Keratinocyte (primary cell): Measurements from ENCODE around the gene CKM. TPM values are rescaled to one million over a fixed set of nuclear protein-coding genes. Genes with fewer than 3 reads are reported as not detected.

Experiments used
- DNase-seq: peaks from one replicate; pipeline ENCODE4 v3.0.0-alpha.2; 2011; ENCODE audit warnings: low read depth, missing footprints, low spot score
- FAIRE-seq: peaks from 2 replicates; lab custom pipeline; 2011; peaks lifted over from hg19 to GRCh38; lab: Jason Lieb, UNC
- H2AFZ ChIP-seq: 2 replicates; pipeline ENCODE4 v1.6.0; 2012; ENCODE audit warnings: low read length, control low read depth, inconsistent platforms; ENCODE audit not compliant: control insufficient read depth
- H3K27ac ChIP-seq: 2 replicates; pipeline ENCODE4 v1.5.1; 2011; ENCODE audit warnings: low read length; ENCODE audit not compliant: control insufficient read depth, insufficient read depth
- H3K27me3 ChIP-seq: 3 replicates; pipeline ENCODE4 v1.6.0; 2011; ENCODE audit warnings: low read length; ENCODE audit not compliant: control insufficient read depth, insufficient read depth; ENCODE audit errors: extremely low read depth
- H3K36me3 ChIP-seq, 2 experiments: 2 replicates in 1 of 2; 3 replicates in 1 of 2; pipeline ENCODE4 v1.5.1; 2011; ENCODE audit warnings: low read length in 2 of 2, mild to moderate bottlenecking in 1 of 2; ENCODE audit not compliant: control insufficient read depth in 2 of 2, insufficient read depth in 2 of 2; ENCODE audit errors: extremely low read depth in 1 of 2
- H3K4me1 ChIP-seq: 3 replicates; pipeline ENCODE4 v1.5.1; 2011; ENCODE audit warnings: low read length; ENCODE audit not compliant: control insufficient read depth, insufficient read depth; ENCODE audit errors: extremely low read depth
- H3K4me2 ChIP-seq: 3 replicates; pipeline ENCODE4 v1.6.0; 2011; ENCODE audit warnings: low read depth, low read length; ENCODE audit not compliant: control insufficient read depth, insufficient read depth; ENCODE audit errors: extremely low read depth
- H3K4me3 ChIP-seq, 3 experiments: fragments of 200-600 bp in 1 of 3; sonication (generic) in 1 of 3; 2 replicates in 2 of 3; 3 replicates in 1 of 3; pipeline ENCODE4 v1.5.1; 2011 to 2016; ENCODE audit warnings: low read length in 3 of 3, mild to moderate bottlenecking in 3 of 3, control low read depth in 2 of 3, inconsistent platforms in 1 of 3, low read depth in 1 of 3, mixed read lengths in 1 of 3, mixed run types in 1 of 3, moderate library complexity in 1 of 3; ENCODE audit not compliant: control insufficient read depth in 2 of 3, insufficient read depth in 2 of 3; ENCODE audit errors: extremely low read depth in 1 of 3
- H3K79me2 ChIP-seq: 2 replicates; pipeline ENCODE4 v1.6.0; 2012; ENCODE audit warnings: low read length; ENCODE audit not compliant: control insufficient read depth, insufficient read depth
- H3K9ac ChIP-seq: 3 replicates; pipeline ENCODE4 v1.6.0; 2011; ENCODE audit warnings: low read length; ENCODE audit not compliant: control insufficient read depth, insufficient read depth; ENCODE audit errors: extremely low read depth
- H3K9me1 ChIP-seq: 3 replicates; pipeline ENCODE4 v1.6.0; 2011; ENCODE audit warnings: low read length; ENCODE audit not compliant: control insufficient read depth, insufficient read depth; ENCODE audit errors: extremely low read depth
- H3K9me3 ChIP-seq: 2 replicates; pipeline ENCODE4 v1.5.1; 2012; ENCODE audit warnings: low read depth, low read length; ENCODE audit not compliant: control insufficient read depth
- H4K20me1 ChIP-seq: 3 replicates; pipeline ENCODE4 v1.6.0; 2011; ENCODE audit warnings: low read length; ENCODE audit not compliant: control insufficient read depth, insufficient read depth; ENCODE audit errors: extremely low read depth
- CTCF ChIP-seq, 3 experiments: IDR thresholded peaks in 1 of 3; conservative IDR thresholded peaks in 1 of 3; optimal IDR thresholded peaks in 1 of 3; 2 replicates in 2 of 3; 3 replicates in 1 of 3; pipeline versions ENCODE3 to v1.5.1; 2011; ENCODE audit warnings: low read length in 3 of 3, mild to moderate bottlenecking in 3 of 3, moderate library complexity in 2 of 3, control low read depth in 1 of 3, inconsistent platforms in 1 of 3; ENCODE audit not compliant: insufficient read depth in 2 of 3; ENCODE audit errors: extremely low read depth in 1 of 3
- EZH2 ChIP-seq: IDR thresholded peaks from one replicate; pipeline ENCODE4 v1.6.1; 2012; ENCODE audit warnings: inconsistent platforms, mild to moderate bottlenecking, low read length, moderate library complexity
- dilution Hi-C: fragments of 300-500 bp; cut with MboI; formaldehyde crosslinking; loops from one replicate; pipeline ENCODE4 v1.7.0; 2020; ENCODE audit warnings: low sequenced_read_pairs; ENCODE audit not compliant: extremely low pct_ligation_motif_present
- polyA plus RNA-seq, 5 experiments: library from polyadenylated mRNA; depleted of rRNA in 3 of 5; stranded (reverse) in 3 of 5; stranded (forward) in 1 of 5; unstranded in 1 of 5; fragments of >200 nt; gene quantifications; 1 replicate in 1 of 5; 2 replicates in 3 of 5; 3 replicates in 1 of 5; pipeline versions ENCODE4 v1.2.1 to v1.2.3, GENCODE V29; 2011 to 2012; ENCODE audit warnings: missing spikeins in 2 of 5, low read depth in 1 of 5, low replicate concordance in 1 of 5

Gene CKM
- polyA plus RNA-seq, 1 donor (not counting 4 experiments of a cell fraction or from before 2014, with no cell fraction given), result not detected

- DNase-seq, result no peak
- no peaks in the 10 kb centered on the region for H4K20me1 ChIP-seq
- no peaks in the 10 kb centered on the region for H3K9me1 ChIP-seq
- FAIRE-seq, result no peak
- no peaks in the 10 kb centered on the region for H3K9me3 ChIP-seq
- no peak overlapping the region for H3K4me3 ChIP-seq
- H3K27me3 ChIP-seq, result peaks cover 10% of the 10 kb centered on the region
- no peaks in the 10 kb centered on the region for H3K4me1 ChIP-seq
- H3K27ac ChIP-seq, result no peak overlapping the region
- H3K4me2 ChIP-seq, result no peak overlapping the region
- H3K9ac ChIP-seq, result no peak overlapping the region
- no peak overlapping the region for H2AFZ ChIP-seq
- no peaks in the 10 kb centered on the region for H3K79me2 ChIP-seq
- H3K36me3 ChIP-seq, result no peaks in the 10 kb centered on the region
- dilution Hi-C loops, result no loop called here
- TF ChIP-seq CTCF (optimal IDR thresholded peaks at IDR 0.05 in 1 of 3, IDR thresholded peaks at IDR 0.05 in 1 of 3, conservative IDR thresholded peaks at IDR 0.05 in 1 of 3; ENCODE audit: extremely low read depth in 1 of 3, insufficient read depth in 2 of 3, low read length in 3 of 3) (no peak), EZH2 (no peak)
Observed at GRCh38 chr19:45321848-45322247, 827 bp downstream of the CKM start.

- dilution Hi-C loops, result no loop called here
- H3K9ac ChIP-seq, result no peak overlapping the region
Observed at GRCh38 chr19:45320997-45321775, 1.5 kb downstream of the CKM start.

More at GRCh38 chr19:45320997-45321775, 1.5 kb downstream of the CKM start:
- no peak for FAIRE-seq
- Histone ChIP-seq H2AFZ (no peak overlapping the region), H4K20me1 (no peaks in the 10 kb centered on the region), H3K79me2 (no peaks in the 10 kb centered on the region), H3K27ac (no peak overlapping the region), H3K4me2 (no peak overlapping the region), H3K9me3 (no peaks in the 10 kb centered on the region), H3K4me3 (no peak overlapping the region), H3K9me1 (no peaks in the 10 kb centered on the region), H3K4me1 (no peaks in the 10 kb centered on the region), H3K27me3 (peaks cover 10% of the 10 kb centered on the region), H3K36me3 (no peaks in the 10 kb centered on the region)
- DNase-seq, result no peak
- no peak for TF ChIP-seq EZH2
- no peak for TF ChIP-seq CTCF (optimal IDR thresholded peaks at IDR 0.05 in 1 of 3, IDR thresholded peaks at IDR 0.05 in 1 of 3, conservative IDR thresholded peaks at IDR 0.05 in 1 of 3; ENCODE audit: extremely low read depth in 1 of 3, insufficient read depth in 2 of 3, low read length in 3 of 3)
